GM19452 (cell line): Measurements from ENCODE around the gene TJP1.
"Not testable (repeated sequence)": the region's sequence is repeated elsewhere in the genome, so short reads cannot be mapped to it uniquely, and the experiment has no call there.

ENCODE experiments used
- ATAC-seq: cut with Tn5 transposase; IDR thresholded peaks from one replicate; pipeline ENCODE4 v1.9.1; 2021; ENCODE audit not compliant: unreplicated experiment

TJP1 gene

DNA sequence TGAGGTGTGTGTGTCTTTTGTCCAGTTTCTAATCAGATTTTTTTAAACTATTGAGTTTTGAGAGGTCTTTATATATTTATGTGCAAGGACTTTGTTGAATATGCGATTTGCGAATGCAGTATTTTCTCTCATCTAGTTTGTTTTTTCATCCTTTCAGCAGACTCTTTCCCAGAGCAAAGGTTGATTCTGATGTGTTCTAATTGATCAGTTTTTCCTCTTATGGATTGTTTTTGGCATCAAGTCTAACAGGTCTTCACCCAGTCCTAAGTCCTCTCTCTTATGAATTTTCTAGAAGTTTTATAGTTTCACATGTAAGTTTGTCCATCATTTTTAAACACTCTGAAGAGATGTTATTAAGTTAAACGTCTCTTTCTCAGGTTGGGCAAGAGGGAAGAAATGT lies 17.8 kb upstream of the TJP1 start:
- ATAC-seq: no peak

DNA sequence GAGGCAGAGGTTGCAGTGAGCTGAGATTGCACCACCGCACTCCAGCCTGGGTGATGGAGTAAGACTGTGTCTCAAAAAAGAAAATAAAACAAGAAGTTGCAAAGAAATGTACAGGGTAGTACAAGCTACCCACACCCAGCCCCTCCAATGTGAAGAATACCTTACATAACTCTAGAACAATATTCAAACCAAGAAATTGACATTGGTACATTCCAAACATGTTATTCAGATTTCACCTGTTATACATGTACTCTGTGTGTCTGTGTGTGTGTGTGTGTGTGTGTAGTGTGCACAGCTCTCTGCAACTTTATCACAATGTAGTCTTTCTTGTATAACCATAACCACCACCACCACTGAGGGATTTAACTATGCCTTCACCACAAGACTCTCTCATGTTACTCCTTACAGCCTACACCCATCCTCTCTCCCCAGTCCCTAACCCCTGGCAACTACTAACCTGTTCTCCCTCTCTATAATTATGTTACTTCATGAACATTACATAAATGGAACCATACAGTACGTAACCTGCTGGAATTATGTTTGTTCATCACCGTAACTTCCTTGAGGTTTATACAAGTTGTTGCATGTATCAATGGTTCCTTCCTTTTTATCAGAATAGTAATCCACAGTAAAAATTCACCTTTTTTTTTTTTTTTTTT lies 16.2 kb upstream of the TJP1 start:
- no peak for ATAC-seq

DNA sequence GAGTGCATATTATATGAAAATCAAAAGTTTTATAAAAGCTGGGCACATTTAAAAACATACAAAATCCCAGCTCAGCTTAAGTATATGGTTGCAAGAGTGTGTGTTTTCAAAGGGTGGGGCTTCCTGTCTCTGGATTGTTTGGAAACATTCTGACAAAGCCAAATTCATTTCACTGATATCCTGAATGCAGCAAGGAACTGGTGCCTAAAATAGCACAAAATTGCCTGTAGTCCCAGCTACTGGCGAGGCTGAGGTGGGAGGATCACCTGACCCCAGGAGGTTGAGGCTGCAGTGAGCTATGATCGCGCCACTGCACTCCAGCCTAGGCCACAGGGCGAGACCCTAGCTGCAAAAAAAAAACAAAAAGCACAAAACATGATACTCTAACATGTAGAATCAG lies 13.0 kb upstream of the TJP1 start:
- ATAC-seq: no peak

DNA sequence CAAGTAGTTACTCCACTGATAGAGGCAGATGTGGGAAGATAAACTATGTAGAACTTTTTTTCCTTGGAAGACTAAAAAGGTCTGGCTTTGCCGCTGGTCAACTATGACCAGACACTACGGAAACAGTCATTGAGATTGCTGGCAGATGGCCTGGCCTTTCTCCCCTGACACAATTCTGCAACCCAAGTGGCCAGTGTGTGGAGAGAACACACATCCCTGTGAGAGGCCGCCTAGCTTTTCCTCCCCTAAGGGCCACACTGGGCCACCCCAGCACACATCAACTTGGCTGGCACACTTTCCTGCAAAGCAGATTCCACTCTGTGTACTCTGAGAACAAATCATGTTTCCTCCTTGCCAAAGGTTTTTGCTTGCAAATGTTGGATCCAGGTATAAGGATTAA lies 10.4 kb upstream of the TJP1 start:
- ATAC-seq: no peak

DNA sequence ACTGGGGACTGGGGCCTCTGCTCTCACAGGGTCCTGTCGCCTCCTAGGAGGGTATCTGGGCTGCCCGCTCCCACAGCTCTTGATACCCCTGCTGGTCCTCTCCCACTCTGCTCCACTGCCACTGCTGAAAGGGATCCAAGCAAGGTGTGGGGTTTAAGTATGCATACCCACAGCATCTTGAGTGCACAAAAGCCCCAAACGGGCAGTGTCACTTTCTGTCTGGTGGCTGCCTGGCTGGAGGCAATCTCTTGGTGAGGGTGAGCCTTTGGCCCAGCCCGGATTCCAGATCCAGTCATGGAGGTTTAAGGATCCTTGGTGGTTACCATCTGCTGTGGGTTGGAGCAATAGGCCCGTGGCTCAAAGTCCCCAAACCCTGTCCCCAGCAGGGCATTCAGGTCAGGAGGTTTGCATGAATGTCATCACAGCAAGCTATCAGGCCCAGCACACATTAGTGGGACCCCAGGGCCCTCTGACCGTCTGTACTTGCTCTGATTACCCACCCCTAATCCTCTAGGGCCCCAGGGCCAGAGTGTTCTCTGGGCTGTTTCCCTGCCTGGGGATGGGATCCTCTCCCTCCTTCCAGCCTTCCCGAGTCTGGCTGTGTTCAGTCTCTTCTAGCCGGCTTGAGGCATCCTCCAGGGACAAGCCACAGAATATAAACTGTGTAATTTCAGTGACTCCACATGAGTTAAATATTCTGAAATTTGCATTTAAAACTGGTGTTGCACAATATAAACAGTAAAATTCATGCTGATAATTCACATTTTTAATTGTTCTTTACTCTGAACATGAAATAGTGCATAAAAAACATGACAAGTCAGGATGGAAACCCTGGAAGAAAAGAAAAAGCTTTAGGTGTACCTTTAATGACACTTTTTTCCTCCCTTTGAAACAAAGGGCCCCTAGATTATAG lies 4.9 kb upstream of the TJP1 start:
- ATAC-seq: no peak

DNA sequence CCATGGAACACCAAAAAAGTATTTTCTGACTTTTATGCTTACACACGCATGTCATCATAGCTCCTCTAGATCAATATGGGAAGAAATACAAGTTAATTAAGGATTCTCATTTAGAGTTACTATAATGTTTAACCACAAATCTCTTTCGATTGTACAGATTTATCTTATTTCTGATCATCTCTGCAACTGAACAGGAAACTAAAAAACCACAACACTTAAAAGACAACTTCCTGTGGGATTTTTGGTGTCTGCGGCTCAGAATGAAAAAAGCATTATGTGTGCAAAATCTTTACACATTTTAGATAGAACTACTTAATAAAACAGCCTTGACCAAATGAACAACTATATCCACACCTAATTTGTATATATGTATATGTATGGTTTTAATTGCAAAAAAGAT lies 3.0 kb upstream of the TJP1 start:
- peak; percentile 55 for ATAC-seq

DNA sequence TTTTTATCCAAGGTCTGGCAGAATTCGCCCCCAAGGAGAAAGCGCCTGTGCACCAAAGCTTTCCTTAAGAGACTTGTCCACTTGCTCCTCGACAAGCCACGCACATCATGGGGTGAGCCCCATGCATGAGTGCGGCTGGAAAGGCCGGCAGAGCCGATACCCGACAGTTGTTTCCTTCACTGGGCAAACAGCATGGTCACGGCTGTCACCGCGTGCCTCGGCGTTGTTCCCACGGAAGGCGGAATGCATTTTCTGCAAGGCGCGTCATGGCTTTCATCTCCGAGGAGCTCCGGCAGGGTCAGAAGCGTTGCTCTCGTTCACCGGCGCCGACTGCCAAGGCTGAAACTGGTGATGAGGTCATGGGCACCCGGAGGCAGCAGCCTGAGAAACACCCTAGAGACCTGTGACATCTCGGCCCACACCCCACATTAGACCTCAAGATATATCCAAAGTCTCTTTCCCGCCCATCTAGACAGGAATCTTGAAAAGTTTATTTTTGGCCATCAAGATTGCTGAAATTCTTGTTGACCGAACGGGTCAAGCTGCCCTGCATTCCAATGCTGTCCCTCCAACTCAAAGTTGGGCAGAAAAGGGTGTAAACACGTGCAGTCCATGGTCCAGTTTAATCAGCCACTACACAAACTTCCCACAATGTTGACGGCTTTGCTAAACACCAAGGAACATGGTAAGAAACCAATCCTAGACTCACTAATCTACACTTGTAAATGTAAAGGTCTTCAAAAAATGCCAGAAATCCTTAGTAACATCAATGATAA lies 604 bp upstream of the TJP1 start:
- ATAC-seq: no peak

DNA sequence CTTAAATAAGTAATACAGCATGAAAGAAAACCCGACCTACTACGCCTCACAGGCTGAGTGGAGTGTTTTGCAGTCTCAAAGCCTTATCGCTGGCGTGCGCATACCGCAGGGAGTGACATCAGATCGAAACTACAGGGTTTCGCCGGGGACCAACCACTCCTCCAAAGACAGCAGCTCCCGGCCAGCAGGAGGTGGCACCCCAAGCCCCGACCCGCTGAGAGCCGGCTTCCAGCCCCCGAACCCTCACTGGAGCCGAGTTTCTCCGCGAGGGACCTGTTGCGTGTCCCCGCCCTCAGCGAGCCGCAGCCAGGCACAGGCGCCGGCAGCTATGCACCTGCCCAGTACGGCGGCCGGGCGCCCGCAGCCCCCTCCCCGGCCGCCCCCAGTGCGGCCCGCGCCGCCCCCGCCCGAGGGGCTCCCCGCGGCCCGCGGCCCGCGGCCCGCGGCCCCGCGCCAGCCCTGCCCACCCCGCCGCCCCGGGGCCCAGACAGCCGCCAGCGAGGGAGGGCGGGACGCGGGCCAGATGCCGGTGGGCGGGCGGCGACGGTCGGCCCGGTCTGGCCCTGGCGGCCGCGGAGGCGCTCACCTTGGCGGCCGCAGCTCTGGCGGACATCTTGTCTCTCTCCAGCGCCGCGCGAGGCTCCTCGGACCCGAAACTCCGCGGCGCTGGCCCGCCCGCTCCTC lies 710 bp downstream of the TJP1 start:
- no peak for ATAC-seq

DNA sequence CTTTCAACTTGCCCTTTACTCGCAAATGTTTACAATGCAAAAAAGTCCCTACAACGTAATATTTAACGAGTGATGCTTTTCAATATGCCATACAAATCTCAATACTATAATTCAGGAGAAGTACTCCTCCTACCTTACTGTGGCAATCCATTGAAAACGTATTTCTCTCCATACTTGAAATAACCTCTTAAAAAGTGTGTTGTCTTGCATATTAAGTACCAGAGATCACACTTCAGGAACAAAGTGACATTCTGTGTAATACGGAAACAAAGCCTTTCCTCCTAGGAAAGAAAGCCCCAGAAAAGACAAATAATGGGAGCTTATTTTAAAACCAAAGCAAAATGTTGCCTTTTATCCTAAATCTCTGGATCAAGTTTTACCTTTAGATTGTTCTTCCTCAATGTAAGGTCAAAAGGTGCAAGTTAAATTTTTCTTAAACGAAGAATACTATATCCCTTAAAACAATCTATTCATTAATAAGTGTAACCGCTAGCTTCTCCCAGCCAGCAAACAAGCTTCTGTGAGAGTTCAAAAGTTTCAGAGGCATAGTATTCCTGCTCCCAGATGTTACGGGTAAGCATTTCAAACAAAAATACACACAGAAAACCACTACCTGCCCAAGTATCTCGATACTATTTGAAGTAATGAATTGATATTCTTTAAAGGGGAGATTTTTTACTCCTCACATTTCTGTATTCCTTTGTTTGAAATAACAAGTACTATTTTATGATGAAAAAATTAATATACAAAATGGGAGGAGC lies 1.7 kb downstream of the TJP1 start:
- no peak for ATAC-seq

DNA sequence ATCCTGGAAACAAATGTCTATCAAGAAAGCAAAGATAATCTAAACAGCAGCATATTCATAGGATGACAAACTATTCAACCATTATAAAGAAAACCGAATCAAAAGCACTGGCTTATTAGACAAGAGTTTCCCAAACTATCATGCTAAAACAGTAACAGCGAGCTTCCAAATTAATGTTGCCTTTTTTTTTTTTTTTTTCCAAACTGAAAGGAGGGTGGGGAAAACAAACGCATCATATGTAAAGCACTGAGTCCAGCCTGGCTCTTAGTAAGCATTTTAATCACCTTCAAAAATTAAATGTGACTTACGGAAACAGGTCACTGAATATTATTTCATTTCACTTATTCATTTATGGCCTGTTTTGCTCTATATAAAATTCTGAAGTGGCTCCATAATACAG lies 2.3 kb downstream of the TJP1 start:
- ATAC-seq: no peak

DNA sequence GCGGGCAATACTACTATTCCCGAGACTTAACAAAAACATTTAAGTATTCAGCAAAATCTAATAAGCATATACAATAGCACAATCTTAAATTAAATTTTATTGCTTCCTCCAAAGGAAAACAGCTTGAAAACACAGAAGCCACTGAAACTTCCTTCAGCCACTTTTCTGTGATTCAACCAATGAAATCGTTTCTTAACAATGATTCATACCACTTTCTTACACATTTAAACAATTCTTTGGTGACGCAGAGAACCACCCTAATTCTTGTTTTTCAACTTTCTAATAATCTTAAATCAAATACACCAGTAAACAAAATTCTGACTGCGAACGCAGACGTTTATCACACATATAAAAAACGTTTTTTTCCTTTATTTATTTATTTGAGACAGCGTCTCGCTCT lies 4.1 kb downstream of the TJP1 start:
- ATAC-seq: no peak

DNA sequence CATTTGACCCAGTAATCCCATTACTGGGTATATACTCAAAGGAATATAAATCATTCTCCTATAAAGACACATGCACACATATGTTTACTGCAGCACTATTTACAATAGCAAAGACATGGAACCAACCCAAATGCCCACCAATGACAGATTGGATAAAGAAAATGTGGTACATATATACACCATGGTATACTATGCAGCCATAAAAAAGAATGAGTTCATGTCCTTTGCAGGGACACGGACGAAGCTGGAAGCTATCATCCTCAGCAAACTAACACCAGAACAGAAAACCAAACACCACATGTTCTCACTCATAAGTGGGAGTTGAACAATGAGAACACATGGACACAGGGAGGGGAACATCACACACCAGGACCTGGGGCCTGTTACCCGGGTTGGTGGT lies 4.8 kb downstream of the TJP1 start:
- not testable (repeated sequence) for ATAC-seq

DNA sequence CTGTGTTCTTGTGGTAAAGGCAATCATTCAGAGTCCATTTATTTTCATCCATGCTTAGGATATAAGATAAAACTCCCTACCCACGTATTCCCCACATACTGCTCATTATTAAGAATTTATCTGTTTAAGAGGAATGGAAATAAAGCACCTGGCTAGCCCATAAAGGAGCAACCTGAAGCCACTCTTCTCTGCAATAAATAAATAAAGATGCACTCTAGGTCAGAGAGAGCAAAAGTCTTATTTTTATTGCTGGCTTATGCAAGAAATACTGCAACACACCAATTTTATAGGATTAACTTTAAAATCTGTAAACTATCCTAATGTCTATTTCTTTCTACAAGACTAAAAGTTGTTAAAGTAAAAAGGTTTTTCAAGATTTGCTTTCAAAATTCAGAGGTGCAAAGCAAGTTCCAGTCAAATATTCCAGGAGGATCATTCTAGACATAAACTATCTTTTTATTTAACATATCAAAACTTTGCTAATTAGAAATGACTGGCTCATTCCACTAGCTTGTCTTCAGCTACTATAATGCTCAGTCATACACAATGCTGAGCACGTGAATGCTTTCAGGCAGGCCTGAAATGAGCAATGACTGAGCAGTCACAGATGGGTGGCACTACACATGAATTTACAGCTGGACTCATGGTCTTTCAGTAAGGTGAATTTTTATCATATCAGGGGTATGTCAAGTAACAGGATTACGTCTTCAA lies 7.1 kb downstream of the TJP1 start:
- ATAC-seq: no peak

DNA sequence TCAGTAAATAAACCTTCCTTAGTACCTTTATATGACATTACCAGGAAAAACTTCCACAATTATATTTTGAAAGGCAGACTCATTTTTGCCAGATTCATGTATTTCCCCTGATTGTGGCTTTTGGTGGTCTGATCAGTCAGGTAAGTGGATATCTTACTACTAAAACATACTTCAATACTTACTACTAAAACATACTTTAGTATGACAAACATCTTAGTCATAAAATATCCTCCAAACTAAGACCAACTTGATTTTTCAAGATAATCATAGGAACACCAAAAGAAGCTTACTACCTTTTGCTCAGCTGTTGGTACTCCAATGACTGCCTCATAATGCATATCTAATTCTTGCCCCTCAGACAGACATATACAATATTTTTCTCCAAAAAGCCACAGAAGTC lies 9.3 kb downstream of the TJP1 start:
- no peak for ATAC-seq

DNA sequence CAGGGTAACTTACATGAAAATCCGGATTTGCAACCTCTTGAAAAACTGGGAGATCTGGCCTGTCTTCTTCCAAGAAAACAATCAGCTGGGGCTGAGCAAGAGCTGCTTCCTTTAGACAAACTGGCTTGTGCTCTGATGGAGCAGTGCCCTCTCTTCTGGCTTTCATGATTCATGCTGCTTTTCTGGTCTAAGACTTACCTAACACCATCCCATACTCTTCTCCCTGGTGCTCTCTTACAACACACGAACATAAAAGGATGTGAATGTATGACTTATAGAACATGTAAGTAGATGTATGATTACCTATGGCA lies 9.9 kb downstream of the TJP1 start:
- no peak for ATAC-seq

DNA sequence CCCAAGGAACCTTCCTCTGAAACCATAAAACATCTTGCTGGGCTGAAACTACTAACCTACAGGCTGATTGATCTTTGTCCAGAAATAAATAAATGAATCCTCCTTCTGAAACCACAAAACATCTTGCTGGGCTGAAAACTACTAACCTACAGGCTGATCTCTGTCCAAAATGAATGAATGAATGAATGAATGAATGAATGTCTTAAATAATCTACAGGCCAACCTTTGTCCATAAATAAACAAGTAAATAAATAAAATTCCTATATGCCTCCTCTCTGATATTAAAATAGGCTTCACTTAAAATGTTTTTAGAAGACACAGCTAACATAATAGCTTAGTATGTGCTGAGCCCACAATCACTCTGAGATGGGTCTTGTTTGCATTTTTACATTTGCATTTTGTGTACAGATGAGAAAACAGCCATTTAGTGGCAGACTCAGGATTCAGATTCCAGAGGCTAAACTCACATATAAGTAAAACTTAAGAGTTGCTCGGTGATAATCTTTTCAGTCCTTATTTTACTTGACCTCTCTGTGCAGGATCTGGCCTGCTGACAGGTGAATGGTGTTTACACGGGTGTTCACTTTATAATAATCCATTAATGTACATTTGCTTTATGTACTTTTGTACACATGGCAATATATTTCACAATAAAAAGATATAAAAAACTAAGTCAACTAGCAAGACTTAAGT lies 10.4 kb downstream of the TJP1 start:
- ATAC-seq: no peak

DNA sequence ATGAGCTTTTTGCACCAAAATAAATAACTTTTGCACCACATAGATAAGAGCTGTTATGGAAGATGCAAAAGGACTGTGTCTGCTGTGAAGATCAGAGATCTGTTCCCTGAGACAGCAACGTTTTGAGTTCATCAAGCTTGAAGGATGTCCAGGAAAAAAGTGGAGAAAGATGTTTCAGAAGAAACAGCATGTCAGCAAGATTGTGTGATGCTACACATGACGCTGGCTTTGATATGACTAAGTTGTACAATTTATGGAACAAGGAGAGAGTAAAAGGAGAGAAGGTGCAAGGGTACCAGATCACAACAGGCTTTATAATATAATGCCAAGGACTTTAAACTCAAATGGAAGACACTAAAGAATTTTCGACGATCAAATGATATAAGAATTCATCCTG lies 16.6 kb downstream of the TJP1 start:
- no peak for ATAC-seq

DNA sequence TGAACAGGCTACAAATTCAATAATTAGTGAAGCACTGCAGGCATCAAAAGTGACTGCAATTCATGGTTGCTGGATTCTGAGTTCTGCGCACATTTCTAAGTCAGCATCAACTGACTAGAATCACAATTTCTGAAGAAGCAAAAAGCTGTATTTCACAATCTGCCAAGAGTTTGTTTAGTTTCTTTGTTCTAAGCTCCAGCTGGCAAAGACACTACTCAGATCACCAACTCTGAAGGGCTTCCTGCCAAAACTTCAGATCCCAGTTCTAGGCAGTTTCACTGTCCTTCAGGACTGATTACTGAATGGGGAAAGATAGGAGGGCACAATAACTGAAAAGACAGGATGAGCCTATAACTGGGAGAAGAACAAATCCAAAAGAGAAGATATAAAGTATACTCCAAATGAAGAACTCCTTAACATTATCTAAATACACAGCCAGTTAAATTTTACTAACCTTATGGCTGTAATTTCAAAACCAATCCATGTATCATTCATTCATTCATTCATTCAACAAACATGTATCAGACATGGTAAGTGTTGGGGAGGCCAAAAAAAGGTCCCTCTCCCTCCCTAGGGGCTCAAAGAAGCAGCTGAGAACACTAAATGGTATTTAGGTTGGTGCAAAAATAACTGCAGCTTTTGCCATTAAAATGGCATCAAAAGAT lies 17.1 kb downstream of the TJP1 start:
- ATAC-seq: no peak

DNA sequence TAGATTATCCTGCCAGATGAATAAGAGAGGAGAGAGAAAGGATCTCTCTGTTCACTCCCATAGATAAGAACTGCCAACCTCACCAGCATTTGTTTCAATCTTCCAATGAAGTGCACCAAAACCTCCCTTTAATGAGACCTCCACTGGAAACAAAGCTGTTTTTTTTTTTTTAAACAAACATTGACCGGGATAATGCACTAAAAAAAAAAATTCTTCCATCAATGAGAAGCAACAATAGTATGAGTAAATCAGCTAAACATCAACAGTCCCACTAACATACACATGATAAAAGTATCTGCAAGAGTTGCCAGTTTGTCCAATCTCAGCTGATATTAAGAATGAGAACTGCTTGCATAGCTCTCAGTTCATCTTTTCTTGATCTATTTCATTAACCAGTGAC lies 19.9 kb downstream of the TJP1 start:
- no peak for ATAC-seq
